ENCODE results near the gene TMED6.

Gene TMED6

DNA sequence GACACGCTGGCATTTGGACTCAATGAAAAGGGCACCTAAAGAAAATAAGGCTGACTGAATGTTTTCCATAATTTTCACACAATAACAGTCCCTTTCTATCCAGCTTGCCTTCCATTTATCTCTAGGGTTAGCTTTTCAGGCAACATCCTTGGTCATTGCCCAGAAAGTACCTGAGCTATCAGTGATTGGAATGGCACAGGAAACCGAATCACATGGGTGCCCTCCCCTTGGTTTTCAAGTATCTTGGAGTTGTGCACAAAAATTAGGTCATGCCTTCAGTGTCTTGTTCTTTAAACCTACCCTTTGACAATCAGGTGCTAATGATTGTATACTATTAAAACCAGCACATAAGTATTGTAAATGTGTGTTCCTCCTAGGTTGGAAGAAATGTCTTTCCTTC, 43.7 kb downstream of the TMED6 start:
- no peak overlapping the region for H3K27ac Mint-ChIP-seq
- H3K4me3 Mint-ChIP-seq: no peak overlapping the region
- H3K36me3 Mint-ChIP-seq (ENCODE audit: low read depth): peaks cover 10% of the 10 kb centered on the region
- DNase-seq: no peak
- peaks cover 2% of the 10 kb centered on the region for H3K27me3 Mint-ChIP-seq (ENCODE audit: low read depth, poor library complexity)
- H3K4me1 Mint-ChIP-seq: peaks cover 13% of the 10 kb centered on the region
- no peaks in the 10 kb centered on the region for H3K9me3 Mint-ChIP-seq
- TF ChIP-seq, protein P1, sequence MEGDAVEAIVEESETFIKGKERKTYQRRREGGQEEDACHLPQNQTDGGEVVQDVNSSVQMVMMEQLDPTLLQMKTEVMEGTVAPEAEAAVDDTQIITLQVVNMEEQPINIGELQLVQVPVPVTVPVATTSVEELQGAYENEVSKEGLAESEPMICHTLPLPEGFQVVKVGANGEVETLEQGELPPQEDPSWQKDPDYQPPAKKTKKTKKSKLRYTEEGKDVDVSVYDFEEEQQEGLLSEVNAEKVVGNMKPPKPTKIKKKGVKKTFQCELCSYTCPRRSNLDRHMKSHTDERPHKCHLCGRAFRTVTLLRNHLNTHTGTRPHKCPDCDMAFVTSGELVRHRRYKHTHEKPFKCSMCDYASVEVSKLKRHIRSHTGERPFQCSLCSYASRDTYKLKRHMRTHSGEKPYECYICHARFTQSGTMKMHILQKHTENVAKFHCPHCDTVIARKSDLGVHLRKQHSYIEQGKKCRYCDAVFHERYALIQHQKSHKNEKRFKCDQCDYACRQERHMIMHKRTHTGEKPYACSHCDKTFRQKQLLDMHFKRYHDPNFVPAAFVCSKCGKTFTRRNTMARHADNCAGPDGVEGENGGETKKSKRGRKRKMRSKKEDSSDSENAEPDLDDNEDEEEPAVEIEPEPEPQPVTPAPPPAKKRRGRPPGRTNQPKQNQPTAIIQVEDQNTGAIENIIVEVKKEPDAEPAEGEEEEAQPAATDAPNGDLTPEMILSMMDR (IDR thresholded peaks at IDR 0.05): no peak

DNA sequence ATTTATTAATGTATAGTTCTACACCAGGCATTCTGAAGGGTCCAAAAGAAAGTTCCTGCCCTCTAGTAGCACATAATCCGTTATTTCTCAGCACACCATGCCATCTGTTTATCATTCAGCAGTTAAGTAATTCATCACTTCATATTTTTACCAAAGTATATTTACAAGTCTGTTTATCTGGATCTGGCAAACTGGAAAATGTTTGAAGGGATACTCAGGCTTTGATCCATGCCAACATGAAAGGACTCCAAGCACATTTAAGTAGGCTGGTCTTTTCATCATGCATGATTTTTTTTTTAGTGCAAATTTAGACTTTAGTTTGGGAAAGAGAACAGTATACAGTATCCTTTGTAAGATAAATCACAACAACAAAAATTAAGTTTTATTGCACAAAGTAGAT, 44.5 kb downstream of the TMED6 start:
- H3K9me3 Mint-ChIP-seq: no peaks in the 10 kb centered on the region
- no peak overlapping the region for H3K27ac Mint-ChIP-seq
- peaks cover 2% of the 10 kb centered on the region for H3K27me3 Mint-ChIP-seq (ENCODE audit: low read depth, poor library complexity)

DNA sequence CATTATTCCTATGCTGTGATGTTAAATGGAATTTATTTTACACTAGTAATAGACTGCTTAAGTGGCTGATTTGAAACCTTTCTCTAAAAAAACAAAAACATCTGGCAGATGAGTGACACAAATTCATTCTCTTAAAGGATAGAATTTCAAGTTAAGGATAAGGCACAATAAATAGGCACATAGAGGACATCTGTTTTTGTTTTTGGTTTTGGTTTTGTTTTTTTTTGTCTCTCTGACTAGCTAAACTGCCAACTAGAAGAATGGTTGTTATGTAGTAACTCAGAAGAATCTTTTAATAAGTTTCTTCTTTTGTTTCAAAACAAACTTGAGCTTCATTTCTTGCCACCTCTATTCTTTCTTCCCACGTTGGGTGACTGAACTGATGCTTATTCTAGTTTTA, 45.6 kb downstream of the TMED6 start:
- peaks cover 15% of the 10 kb centered on the region for H3K4me1 Mint-ChIP-seq
- TF ChIP-seq, protein P1 (IDR thresholded peaks at IDR 0.05): no peak
- no peak for DNase-seq
- H3K27me3 Mint-ChIP-seq (ENCODE audit: low read depth, poor library complexity): peaks cover 7% of the 10 kb centered on the region
- H3K36me3 Mint-ChIP-seq (ENCODE audit: low read depth): peaks cover 14% of the 10 kb centered on the region
- H3K27ac Mint-ChIP-seq: no peak overlapping the region
- H3K9me3 Mint-ChIP-seq: no peaks in the 10 kb centered on the region
- H3K4me3 Mint-ChIP-seq: no peak overlapping the region

More for the DNA sequence above, 44.5 kb downstream of the TMED6 start:
- no peak for DNase-seq
- H3K36me3 Mint-ChIP-seq (ENCODE audit: low read depth): peaks cover 10% of the 10 kb centered on the region
- TF ChIP-seq, protein P1 (IDR thresholded peaks at IDR 0.05): no peak
- no peak overlapping the region for H3K4me3 Mint-ChIP-seq
- H3K4me1 Mint-ChIP-seq: peaks cover 14% of the 10 kb centered on the region

DNA sequence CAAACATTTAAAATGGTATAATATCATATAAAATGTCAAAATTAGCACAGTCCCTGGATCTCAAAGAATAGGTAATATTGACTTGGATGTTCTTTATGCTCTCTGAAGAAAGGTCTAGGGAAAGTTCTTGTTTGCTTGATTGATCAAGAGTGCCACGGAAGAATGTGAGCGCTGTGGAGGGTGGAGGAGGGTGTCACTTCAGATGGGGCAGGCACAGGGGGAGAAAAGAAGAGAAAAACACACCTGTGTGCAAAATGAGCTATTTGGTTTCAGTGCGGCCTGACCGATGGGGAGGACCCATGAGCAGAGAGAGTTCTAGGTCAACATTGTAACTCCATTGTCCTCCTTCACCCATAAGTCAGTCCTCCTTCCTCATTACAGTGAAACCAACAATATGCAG, 49.3 kb downstream of the TMED6 start:
- TF ChIP-seq, protein P1 (IDR thresholded peaks at IDR 0.05): no peak
- DNase-seq: no peak
- H3K27me3 Mint-ChIP-seq (ENCODE audit: low read depth, poor library complexity): peaks cover 7% of the 10 kb centered on the region
- H3K4me3 Mint-ChIP-seq: no peak overlapping the region
- H3K4me1 Mint-ChIP-seq: peaks cover 10% of the 10 kb centered on the region
- H3K36me3 Mint-ChIP-seq (ENCODE audit: low read depth): peaks cover 31% of the 10 kb centered on the region
- H3K9me3 Mint-ChIP-seq: no peaks in the 10 kb centered on the region
- H3K27ac Mint-ChIP-seq: peak overlapping the region; percentile 28

DNA sequence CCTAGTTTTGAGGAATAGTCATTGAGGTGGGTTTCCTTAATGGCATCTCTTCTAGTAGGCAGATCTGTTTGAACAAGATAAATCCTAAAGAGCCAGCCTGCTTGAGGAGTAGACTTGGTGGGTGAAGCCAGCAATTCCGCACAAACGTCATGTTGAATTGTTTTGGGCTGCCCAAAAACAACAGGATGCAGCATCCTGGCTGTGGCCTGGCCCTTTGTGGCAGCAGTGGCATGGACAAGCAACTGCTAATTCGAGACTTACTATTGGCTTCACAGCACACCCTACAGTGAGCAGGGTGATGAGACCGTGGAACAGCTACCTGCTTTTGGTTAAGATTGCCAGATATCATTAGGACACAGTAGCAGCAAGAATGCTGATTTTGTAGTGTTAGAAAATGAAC, 49.7 kb downstream of the TMED6 start:
- TF ChIP-seq, protein P1 (IDR thresholded peaks at IDR 0.05): no peak
- H3K4me1 Mint-ChIP-seq: peaks cover 10% of the 10 kb centered on the region
- peaks cover 7% of the 10 kb centered on the region for H3K27me3 Mint-ChIP-seq (ENCODE audit: low read depth, poor library complexity)
- no peak overlapping the region for H3K27ac Mint-ChIP-seq
- peaks cover 31% of the 10 kb centered on the region for H3K36me3 Mint-ChIP-seq (ENCODE audit: low read depth)
- no peak overlapping the region for H3K4me3 Mint-ChIP-seq
- H3K9me3 Mint-ChIP-seq: no peaks in the 10 kb centered on the region
- DNase-seq: no peak

DNA sequence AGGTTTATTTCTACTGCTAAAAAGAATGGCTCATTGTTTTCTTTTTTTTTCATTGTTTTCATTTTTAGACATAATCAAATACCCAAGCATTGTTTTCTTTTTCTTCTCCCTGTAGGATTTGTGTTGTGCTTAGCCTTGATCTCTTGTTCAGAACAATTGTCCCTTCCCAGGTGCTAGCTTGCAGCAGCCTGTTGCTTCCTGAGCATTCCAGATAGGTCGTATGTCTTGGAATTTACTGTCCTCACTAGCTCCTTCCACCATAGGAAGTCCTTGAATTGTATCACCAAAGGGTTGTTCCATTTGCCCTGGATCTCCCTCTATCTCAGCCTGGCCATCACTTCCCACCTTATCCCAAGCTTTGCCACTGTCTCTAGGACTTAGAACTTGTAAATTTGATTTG, 50.4 kb downstream of the TMED6 start:
- no peak overlapping the region for H3K4me3 Mint-ChIP-seq
- H3K9me3 Mint-ChIP-seq: no peaks in the 10 kb centered on the region
- H3K27ac Mint-ChIP-seq: no peak overlapping the region
- H3K27me3 Mint-ChIP-seq (ENCODE audit: low read depth, poor library complexity): peaks cover 5% of the 10 kb centered on the region
- H3K4me1 Mint-ChIP-seq: peaks cover 10% of the 10 kb centered on the region
- peaks cover 34% of the 10 kb centered on the region for H3K36me3 Mint-ChIP-seq (ENCODE audit: low read depth)
- no peak for DNase-seq
- TF ChIP-seq, protein P1 (IDR thresholded peaks at IDR 0.05): no peak

Data from nephron progenitor cell (in vitro differentiated cells).